K562 (cell line): Measurements from ENCODE around the gene YPEL4. TPM values are rescaled to one million over a fixed set of nuclear protein-coding genes. Genes with fewer than 3 reads are reported as not detected.

Experiments
- ATAC-seq: fragments of 200-7000 bp; cut with Tn5 transposase; 3 replicates; pipeline ENCODE4 v1.9.1; 2020; ENCODE audit warnings: moderate library complexity
- BruUV-seq: library from RNA; stranded (reverse); fragments of 400-500 nt; replicated peaks from 2 replicates; lab custom pipeline; 2021; lab: Mats Ljungman, UMichigan
- CTCF ChIA-PET: fragments of 300-600 bp; formaldehyde crosslinking; extraction: SDS; loops from one replicate; lab custom pipeline; 2021; ENCODE audit warnings: low intra/inter-chr PET ratio; lab: Yijun Ruan, JAX
- POLR2A ChIA-PET: fragments of 300-600, 350-650 bp; sonication (Branson Sonifier 250); formaldehyde crosslinking; extraction: SDS; loops from one replicate; lab custom pipeline; 2021; ENCODE audit warnings: antibody characterized with exemption, inconsistent platforms; lab: Yijun Ruan, JAX
- DNase-seq, 4 experiments: peaks; one replicate each; pipeline versions ENCODE4 v3.0.0 to v3.0.0-alpha.2; 2011 to 2018; ENCODE audit warnings: low spot score in 3 of 4, mixed read lengths in 3 of 4; ENCODE audit errors: extremely low read depth in 1 of 4
- FAIRE-seq: peaks from 2 replicates; lab custom pipeline; 2011; peaks lifted over from hg19 to GRCh38; lab: Jason Lieb, UNC
- H2AFZ ChIP-seq: 2 replicates; pipeline ENCODE4 v1.6.0; 2011; ENCODE audit warnings: low read depth, low read length, control low read depth, inconsistent platforms
- H3K27ac ChIP-seq: fragments of 200-600 bp; 3 replicates; pipeline ENCODE4 v1.8.0; 2011; ENCODE audit warnings: low read depth, mild to moderate bottlenecking, control low read depth, inconsistent platforms, low read length, moderate library complexity, mixed read lengths; ENCODE audit errors: extremely low read depth
- H3K27me3 ChIP-seq, 2 experiments: fragments of 300-600 bp in 1 of 2; 2 replicates in 1 of 2; 3 replicates in 1 of 2; pipeline versions ENCODE4 v1.6.0 to v1.8.0; 2011; ENCODE audit warnings: inconsistent platforms in 2 of 2, low read length in 2 of 2, mild to moderate bottlenecking in 1 of 2, mixed read lengths in 1 of 2, moderate library complexity in 1 of 2; ENCODE audit not compliant: control insufficient read depth in 2 of 2, insufficient read depth in 2 of 2
- H3K36me3 ChIP-seq: fragments of 300-600 bp; 3 replicates; pipeline ENCODE4 v1.8.0; 2011; ENCODE audit warnings: mild to moderate bottlenecking, low read length, inconsistent platforms; ENCODE audit not compliant: control insufficient read depth, insufficient read depth
- H3K4me1 ChIP-seq, 2 experiments: fragments of 200-600 bp in 1 of 2; replicated peaks in 1 of 2; 2 replicates in 1 of 2; 3 replicates in 1 of 2; pipeline versions ENCODE4 v1.5.1 to v1.8.0; 2011; ENCODE audit warnings: inconsistent platforms in 2 of 2, low read length in 2 of 2, mild to moderate bottlenecking in 1 of 2, mixed read lengths in 1 of 2, moderate library complexity in 1 of 2; ENCODE audit not compliant: control insufficient read depth in 2 of 2, insufficient read depth in 2 of 2
- H3K4me2 ChIP-seq: 2 replicates; pipeline ENCODE4 v1.6.1; 2011; ENCODE audit warnings: low read length, control low read depth, inconsistent platforms, mixed read lengths; ENCODE audit not compliant: insufficient read depth
- H3K4me3 ChIP-seq: fragments of 200-600 bp; sonication (generic), shearing (Covaris generic); 2 replicates; pipeline ENCODE4 v1.5.1; 2016; ENCODE audit warnings: control low read depth, inconsistent platforms
- H3K79me2 ChIP-seq: fragments of 200-600 bp; 3 replicates; pipeline ENCODE4 v1.8.0; 2011; ENCODE audit warnings: low read length, inconsistent platforms; ENCODE audit not compliant: control insufficient read depth, insufficient read depth
- H3K9ac ChIP-seq, 2 experiments: 2 replicates each; pipeline versions ENCODE4 v1.6.0 to v1.6.1; 2011; ENCODE audit warnings: low read depth in 2 of 2, low read length in 2 of 2, control low read depth in 1 of 2, inconsistent platforms in 1 of 2, mild to moderate bottlenecking in 1 of 2, mixed read lengths in 1 of 2; ENCODE audit not compliant: insufficient read depth in 1 of 2
- H3K9me1 ChIP-seq: one replicate; pipeline ENCODE4 v1.6.0; 2011; ENCODE audit warnings: inconsistent platforms, mild to moderate bottlenecking, low read length, moderate library complexity; ENCODE audit not compliant: control insufficient read depth, insufficient read depth
- H3K9me3 ChIP-seq: replicated peaks from 2 replicates; pipeline ENCODE4 v1.5.1; 2011; ENCODE audit warnings: low read depth, low read length, inconsistent platforms; ENCODE audit not compliant: control insufficient read depth, insufficient read depth
- H4K20me1 ChIP-seq: replicated peaks from 2 replicates; pipeline ENCODE4 v1.6.1; 2011; ENCODE audit warnings: low read length, inconsistent platforms, mixed read lengths; ENCODE audit not compliant: control insufficient read depth, insufficient read depth
- BDP1 ChIP-seq: IDR thresholded peaks from 3 replicates; pipeline ENCODE4 v1.6.1; 2011; ENCODE audit not compliant: insufficient read length, insufficient read depth
- FOXJ2 ChIP-seq: fragments of 200-800 bp; sonication (Bioruptor generic); IDR thresholded peaks from 2 replicates; pipeline ENCODE4 v1.6.1; 2016; ENCODE audit warnings: missing genetic modification characterization, missing compliant biosample characterization
- HNRNPL ChIP-seq: fragments of 200-400 bp; formaldehyde crosslinking; IDR thresholded peaks from 2 replicates; pipeline ENCODE4 v1.6.1; 2017; ENCODE audit warnings: low read depth, mild to moderate bottlenecking, low read length
- RAD21 ChIP-seq, 2 experiments: fragments of 250-450 bp in 1 of 2; fragments of 450-650 bp in 1 of 2; sonication (Bioruptor Pico) in 1 of 2; formaldehyde crosslinking in 1 of 2; IDR thresholded peaks in 1 of 2; conservative IDR thresholded peaks in 1 of 2; 2 replicates each; pipeline versions ENCODE4 v1.4.0 to v1.8.0; 2020 to 2022; ENCODE audit warnings: mild to moderate bottlenecking in 2 of 2, moderate library complexity in 1 of 2
- TBL1XR1 ChIP-seq, 2 experiments: IDR thresholded peaks; 2 replicates each; pipeline ENCODE4 v1.6.1; 2012; ENCODE audit warnings: improper control_type of control experiment in 2 of 2, low read length in 2 of 2, mild to moderate bottlenecking in 1 of 2
- TRIM28 ChIP-seq: fragments of 450-650 bp; IDR thresholded peaks from 2 replicates; pipeline ENCODE4 v1.6.1; 2017
- ZNF3 ChIP-seq: fragments of 250-450 bp; sonication (Bioruptor Pico); IDR thresholded peaks from 2 replicates; pipeline ENCODE4 v1.5.0; 2021; ENCODE audit warnings: mild to moderate bottlenecking, moderate library complexity
- WGBS: fragments of 100-300 bp; shearing (Covaris generic); methylation state at CpG from one replicate; pipeline ENCODE4 v1.1.6; 2016; ENCODE audit warnings: low coverage, mixed read lengths; ENCODE audit not compliant: insufficient coverage; ENCODE audit errors: missing lambda C conversion rate; 5-methylcytosine and 5-hydroxymethylcytosine counted together
- in situ Hi-C: fragments of 300-500 bp; cut with MboI; formaldehyde crosslinking; loops from 4 replicates; pipeline ENCODE4 v1.15.0; 2018; ENCODE audit warnings: inconsistent platforms, mixed read lengths
- intact Hi-C: fragments of 100-400 bp; cut with micrococcal nuclease; formaldehyde crosslinking; loops from 2 replicates; pipeline ENCODE4 v1.14.2; 2022
- polyA plus RNA-seq, 8 experiments: library from polyadenylated mRNA; depleted of rRNA in 4 of 8; stranded (reverse) in 5 of 8; unstranded in 3 of 8; fragments of >200 nt; fragmentation: Nextera tagmentation in 2 of 8; fragmentation: Illumina TruSeq in 1 of 8; extraction: Ambion mirVana in 2 of 8; extraction: Trizol in 1 of 8; gene quantifications; 2 replicates each; pipeline versions ENCODE4 v1.2.1 to v1.2.3, GENCODE V29; 2011 to 2014; ENCODE audit warnings: inconsistent platforms in 1 of 8, missing spikeins in 1 of 8
- total RNA-seq, 7 experiments: library from RNA; depleted of rRNA in 6 of 7; stranded (reverse); fragments of >200 nt in 6 of 7; fragmentation: Illumina TruSeq in 2 of 7; extraction: Trizol in 2 of 7; gene quantifications; 2 replicates each; pipeline versions ENCODE4 v1.2.1 to v1.2.3, GENCODE V29; 2011 to 2021; ENCODE audit warnings: low replicate concordance in 1 of 7
- TF ChIP-seq, protein P1 (sequence below), 3 experiments: fragments of 200-800 bp in 1 of 3; sonication (Bioruptor generic) in 1 of 3; sonication (generic) in 1 of 3; formaldehyde crosslinking in 1 of 3; IDR thresholded peaks; 2 replicates each; pipeline versions ENCODE4 v1.6.1 to v1.8.0; 2016 to 2022; ENCODE audit warnings: mild to moderate bottlenecking in 2 of 3, missing compliant biosample characterization in 2 of 3, missing genetic modification characterization in 2 of 3, missing genetic modification reagents in 1 of 3
- TF ChIP-seq, protein P2 (sequence below): fragments of 450-650 bp; formaldehyde crosslinking; IDR thresholded peaks from 2 replicates; pipeline ENCODE4 v1.4.0; 2020; ENCODE audit warnings: mild to moderate bottlenecking, moderate library complexity

YPEL4 gene
- total and polyA plus RNA-seq, 9 of the 15 experiments (the other 6 are each of a cell fraction or from before 2014, with no cell fraction given): 0.07 to 1.4 (median 0.40) TPM; not detected in 2

DNA sequence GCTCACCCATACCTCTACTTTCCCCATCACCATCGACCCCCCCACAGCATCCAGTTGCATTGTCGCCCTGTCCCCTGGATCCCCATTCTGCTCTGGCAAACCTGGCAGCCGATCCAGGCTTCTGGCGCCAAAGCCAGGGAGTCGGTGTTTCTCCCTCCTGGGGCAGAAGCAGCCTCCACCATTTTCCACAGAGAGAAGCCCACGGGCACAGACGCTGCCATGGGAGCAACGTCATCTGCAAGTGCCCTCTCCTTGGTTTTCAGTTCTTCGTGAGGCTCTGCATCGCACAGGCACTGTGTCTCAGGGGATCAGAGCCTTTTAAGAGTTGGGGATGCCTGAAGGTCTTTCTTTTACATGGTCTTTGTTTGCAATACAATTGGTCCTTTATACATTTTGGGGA, 2.3 kb downstream of the YPEL4 start:
- POLR2A ChIA-PET: interaction anchor here (1.6 kb wide), 1 partner anchor 153 kb away, joined by 5 read pairs; no protein-coding TSS in a partner anchor
- FAIRE-seq (no peak), DNase-seq (no peak), ATAC-seq (no peak)
- Histone ChIP-seq H3K79me2 (no peaks in the 10 kb centered on the region), H3K9me3 (no peaks in the 10 kb centered on the region), H3K9ac (no peak overlapping the region), H3K4me3 (no peak overlapping the region), H3K36me3 (no peaks in the 10 kb centered on the region), H3K4me2 (no peak overlapping the region), H4K20me1 (no peaks in the 10 kb centered on the region; the same call in 1 of the 2 replicates), H3K4me1 (peaks cover 32 to 35% of the 10 kb centered on the region in 2 experiments), H2AFZ (no peak overlapping the region), H3K27me3 (peaks cover 0 to 15% of the 10 kb centered on the region in 2 experiments; a peak in 2 of 5 replicates), H3K9me1 (no peaks in the 10 kb centered on the region), H3K27ac (no peak overlapping the region)
- intact Hi-C loops: no loop called here
- 31% methylated on average over 10 of the region's 10 CpGs for WGBS
- TF ChIP-seq BDP1: no peak
- BruUV-seq: no TSS peak
- CTCF ChIA-PET: no interaction called here
- in situ Hi-C loops: loop anchor here (10.0 kb wide), 1 partner anchor 193 kb away; no protein-coding TSS in a partner anchor

DNA sequence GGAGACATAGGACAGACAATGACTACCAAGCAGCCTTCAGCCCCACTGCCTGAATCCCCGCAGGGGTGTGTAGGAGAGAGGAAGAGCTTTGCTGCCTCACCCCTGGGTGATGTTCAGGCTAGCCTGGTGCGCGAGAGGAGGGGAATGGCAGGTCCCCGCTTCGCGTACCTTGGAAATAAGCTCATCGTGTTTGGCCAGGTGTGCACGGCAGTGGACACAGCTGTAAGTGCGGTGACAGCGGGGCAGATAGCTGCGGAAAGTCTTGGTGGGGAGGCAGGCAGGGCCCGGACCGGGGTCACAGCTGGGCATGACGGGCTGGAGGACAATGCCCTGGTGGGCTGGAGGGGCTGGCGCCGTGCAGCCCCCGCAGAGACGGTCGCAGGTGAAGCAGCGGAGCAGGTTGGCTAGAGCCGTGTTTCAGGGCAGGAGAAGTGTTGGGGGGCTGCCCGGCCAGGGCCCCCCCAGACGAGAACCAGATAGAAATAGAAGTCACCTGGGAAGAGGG, 2.9 kb downstream of the YPEL4 start:
- Histone ChIP-seq H4K20me1 (no peaks in the 10 kb centered on the region; the same call in 1 of the 2 replicates), H3K9me3 (no peaks in the 10 kb centered on the region), H3K27ac (no peak overlapping the region), H3K4me3 (no peak overlapping the region), H2AFZ (no peak overlapping the region), H3K79me2 (no peaks in the 10 kb centered on the region), H3K4me1 (peaks cover 32 to 35% of the 10 kb centered on the region in 2 experiments), H3K9me1 (no peaks in the 10 kb centered on the region), H3K36me3 (no peaks in the 10 kb centered on the region), H3K27me3 (peaks cover 0 to 15% of the 10 kb centered on the region in 2 experiments; a peak in 2 of 5 replicates), H3K4me2 (no peak overlapping the region), H3K9ac (no peak overlapping the region)
- WGBS: 52% methylated on average over 16 of the region's 23 CpGs
- no TSS peak for BruUV-seq
- CTCF ChIA-PET: no interaction called here
- in situ Hi-C loops: loop anchor here (10.0 kb wide), 1 partner anchor 192 kb away; no protein-coding TSS in a partner anchor
- intact Hi-C loops: no loop called here
- POLR2A ChIA-PET: interaction anchor here (1.6 kb wide), 1 partner anchor 154 kb away, joined by 5 read pairs; no protein-coding TSS in a partner anchor
- FAIRE-seq (no peak), DNase-seq (no peak), ATAC-seq (no peak)
- TF ChIP-seq TRIM28 (no peak), HNRNPL (no peak), RAD21 (CRISPR knock-in tag; conservative IDR thresholded peaks at IDR 0.05 in 1 of 2, IDR thresholded peaks at IDR 0.05 in 1 of 2) (no peak), FOXJ2 (tag) (no peak), ZNF3 (CRISPR knock-in tag) (no peak), TBL1XR1 (IDR thresholded peaks at IDR 0.05; ENCODE audit: low read length in 2 of 2) (no peak)
- TF ChIP-seq, protein P1, sequence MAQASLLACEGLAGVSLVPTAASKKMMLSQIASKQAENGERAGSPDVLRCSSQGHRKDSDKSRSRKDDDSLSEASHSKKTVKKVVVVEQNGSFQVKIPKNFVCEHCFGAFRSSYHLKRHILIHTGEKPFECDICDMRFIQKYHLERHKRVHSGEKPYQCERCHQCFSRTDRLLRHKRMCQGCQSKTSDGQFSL (CRISPR knock-in tag; IDR thresholded peaks at IDR 0.05): no peak
- TF ChIP-seq, protein P1 (tag; IDR thresholded peaks at IDR 0.05): no peak
- TF ChIP-seq, protein P2, sequence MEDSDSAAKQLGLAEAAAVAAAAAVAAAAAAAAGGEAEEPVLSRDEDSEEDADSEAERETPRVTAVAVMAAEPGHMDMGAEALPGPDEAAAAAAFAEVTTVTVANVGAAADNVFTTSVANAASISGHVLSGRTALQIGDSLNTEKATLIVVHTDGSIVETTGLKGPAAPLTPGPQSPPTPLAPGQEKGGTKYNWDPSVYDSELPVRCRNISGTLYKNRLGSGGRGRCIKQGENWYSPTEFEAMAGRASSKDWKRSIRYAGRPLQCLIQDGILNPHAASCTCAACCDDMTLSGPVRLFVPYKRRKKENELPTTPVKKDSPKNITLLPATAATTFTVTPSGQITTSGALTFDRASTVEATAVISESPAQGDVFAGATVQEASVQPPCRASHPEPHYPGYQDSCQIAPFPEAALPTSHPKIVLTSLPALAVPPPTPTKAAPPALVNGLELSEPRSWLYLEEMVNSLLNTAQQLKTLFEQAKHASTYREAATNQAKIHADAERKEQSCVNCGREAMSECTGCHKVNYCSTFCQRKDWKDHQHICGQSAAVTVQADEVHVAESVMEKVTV (CRISPR knock-in tag): no peak
